ENCODE data around the gene ELF1. TPM values are rescaled to one million over a fixed set of nuclear protein-coding genes. Genes with fewer than 3 reads are reported as not detected.
"Not testable (repeated sequence)": the region's sequence is repeated elsewhere in the genome, so short reads cannot be mapped to it uniquely, and the experiment has no call there.

Gene ELF1
- total RNA-seq, 2 donors from 2014 or later: 62.0 to 86.2 TPM

DNA sequence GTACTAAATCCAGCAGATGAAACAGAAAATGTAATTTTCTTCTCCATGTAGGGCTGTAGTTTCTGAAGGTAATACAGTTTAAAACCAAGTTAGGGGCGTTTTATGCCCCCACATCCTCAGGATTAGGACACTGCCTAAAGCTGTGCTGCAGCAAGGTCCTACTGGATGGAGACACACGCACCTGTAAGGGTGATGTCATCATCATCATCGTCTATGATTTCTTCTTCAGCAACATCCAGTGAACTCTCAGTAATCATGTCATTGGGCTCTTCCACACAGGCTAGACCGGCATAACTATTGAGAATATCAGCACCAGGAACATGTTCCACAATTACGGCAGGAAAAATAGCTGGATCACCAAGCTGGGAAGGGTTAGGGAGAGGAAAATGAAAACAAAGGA is 60.5 kb downstream of the ELF1 start:
- Mint-ChIP-seq H3K27ac (peak overlapping the region in 1 of 2 donors; percentile 58), H3K9me3 (no peaks in the 10 kb centered on the region), H3K36me3 (peaks cover 17 to 37% of the 10 kb centered on the region in 2 donors)
- ATAC-seq (no peak), DNase-seq (ENCODE audit: low spot score in 2 of 2) (no peak)

DNA sequence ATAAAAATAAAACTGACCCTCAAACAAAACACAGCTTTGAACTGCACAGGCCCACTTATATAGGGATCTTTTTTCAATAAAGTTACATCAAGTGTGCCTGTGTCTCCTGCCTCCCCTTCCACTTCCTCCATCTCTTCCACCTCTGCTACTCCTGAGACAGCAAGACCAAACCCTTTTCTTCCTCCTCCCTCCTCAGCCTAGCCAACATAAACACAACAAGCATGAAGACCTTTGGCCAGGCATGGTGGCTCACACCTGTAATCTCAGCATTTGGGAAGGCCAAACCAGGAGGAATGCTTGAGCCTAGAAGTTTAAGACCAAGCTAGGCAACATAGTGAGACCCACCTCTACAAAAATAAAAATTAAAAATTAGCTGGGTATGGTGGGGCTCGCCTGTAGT is 72.6 kb downstream of the ELF1 start:
- no peaks in the 10 kb centered on the region for H3K9me3 Mint-ChIP-seq
- peak overlapping the region; percentile 37 to 96 for H3K27ac Mint-ChIP-seq
- DNase-seq (ENCODE audit: low spot score in 2 of 2) (no peak), ATAC-seq (no peak)
- peaks cover 6 to 63% of the 10 kb centered on the region in 2 donors for H3K36me3 Mint-ChIP-seq

DNA sequence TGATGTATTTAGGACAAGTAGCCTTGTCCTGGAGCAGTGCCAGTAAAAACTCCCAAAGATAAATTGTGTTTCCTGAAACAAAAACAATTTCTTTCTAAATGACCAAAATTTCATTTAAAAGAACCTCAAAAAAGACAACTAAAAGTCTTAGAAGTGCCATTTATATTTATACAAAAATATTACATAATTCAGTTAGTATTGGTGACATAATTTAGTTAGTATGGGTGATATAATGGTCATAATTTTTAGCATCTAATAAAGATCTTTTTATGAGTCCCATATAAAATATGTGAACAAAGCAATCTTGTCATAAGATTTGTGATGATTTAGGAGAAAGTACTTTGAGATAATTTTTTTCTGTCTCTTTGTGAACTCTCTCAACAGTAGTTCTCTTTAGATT is 76.0 kb downstream of the ELF1 start:
- ATAC-seq (no peak), DNase-seq (ENCODE audit: low spot score in 2 of 2) (no peak)
- Mint-ChIP-seq H3K27ac (no peak overlapping the region), H3K36me3 (peaks cover 0 to 61% of the 10 kb centered on the region in 2 donors), H3K9me3 (no peaks in the 10 kb centered on the region)

DNA sequence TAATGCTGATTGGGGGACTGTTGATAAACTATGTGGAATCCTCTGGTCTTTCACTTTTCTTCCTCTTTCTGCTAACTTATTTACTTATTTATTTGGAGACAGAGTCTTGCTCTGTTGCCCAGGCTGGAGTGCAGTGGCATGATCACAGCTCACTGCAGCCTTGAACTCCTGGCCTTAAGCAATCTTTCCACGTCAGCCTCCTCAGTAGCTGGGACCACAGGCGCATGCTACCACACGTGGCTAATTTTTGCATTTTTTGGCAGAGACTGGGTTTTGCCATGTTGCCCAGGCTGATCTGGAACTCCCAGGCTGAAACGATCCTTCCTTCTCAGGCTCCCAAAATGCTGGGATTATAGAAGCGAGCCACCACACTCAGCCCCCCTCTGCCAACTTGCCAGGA is 77.5 kb downstream of the ELF1 start:
- Mint-ChIP-seq H3K9me3 (no peaks in the 10 kb centered on the region), H3K27ac (peak overlapping the region; percentile 60 to 78), H3K36me3 (peaks cover 0 to 56% of the 10 kb centered on the region in 2 donors)
- no peak for DNase-seq (ENCODE audit: low spot score in 2 of 2)
- no peak for ATAC-seq

DNA sequence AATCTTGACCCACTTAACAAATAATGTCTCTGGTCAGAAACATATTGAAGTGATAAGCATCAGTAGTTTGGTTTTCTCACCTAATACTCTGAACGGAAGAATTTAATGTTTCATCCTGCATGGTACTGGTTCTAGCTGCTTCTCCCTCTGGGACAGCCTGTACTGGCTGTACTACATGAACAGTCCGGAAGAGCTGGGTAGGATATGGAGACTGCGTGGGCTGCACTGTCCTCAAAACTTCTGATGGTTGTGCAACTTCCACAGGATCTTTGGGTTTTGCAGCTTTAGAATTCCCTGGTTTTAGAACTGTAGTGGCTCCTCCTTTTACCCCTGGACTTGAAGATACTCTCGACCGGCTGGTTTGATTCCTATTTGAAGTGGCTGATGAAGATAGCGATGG is 78.3 kb downstream of the ELF1 start:
- Mint-ChIP-seq H3K9me3 (no peaks in the 10 kb centered on the region), H3K36me3 (peaks cover 0 to 52% of the 10 kb centered on the region in 2 donors), H3K27ac (peak overlapping the region; percentile 11 to 78)
- ATAC-seq (no peak), DNase-seq (ENCODE audit: low spot score in 2 of 2) (no peak)

DNA sequence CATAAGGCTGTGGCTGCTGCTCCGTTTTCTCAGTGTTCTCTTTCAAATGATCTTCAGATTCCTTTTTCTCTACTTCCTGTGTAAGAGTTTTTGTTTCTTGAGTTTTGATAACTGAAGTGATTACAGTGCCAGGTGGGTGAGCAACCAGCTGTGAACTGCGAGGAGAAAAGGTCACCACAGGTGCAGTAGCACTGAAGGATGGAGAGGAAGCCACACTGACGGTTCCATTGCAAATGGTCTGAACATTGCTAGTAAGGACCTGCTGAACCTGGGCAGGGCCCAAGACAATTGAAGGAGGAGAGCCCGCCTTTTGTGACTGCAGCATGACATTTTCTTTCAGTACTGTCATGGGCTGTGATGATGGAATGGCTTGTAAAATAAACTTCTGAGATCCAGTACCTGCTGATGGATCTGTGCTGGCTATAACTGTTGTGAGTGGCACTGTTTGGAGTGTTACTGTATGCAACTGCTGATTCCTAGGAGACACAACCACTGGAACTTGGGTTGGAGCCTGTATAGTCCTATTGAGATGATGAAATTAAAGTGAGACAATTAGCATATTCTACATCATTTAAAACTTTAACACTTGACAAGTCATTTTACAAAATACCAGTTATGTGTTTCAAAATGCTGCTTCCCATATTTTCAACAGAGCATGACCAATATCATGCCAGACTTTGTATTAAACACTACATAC is 85.5 kb downstream of the ELF1 start:
- peaks cover 8 to 44% of the 10 kb centered on the region in 2 donors for H3K36me3 Mint-ChIP-seq
- H3K9me3 Mint-ChIP-seq: no peaks in the 10 kb centered on the region
- ATAC-seq (peak; percentile 44 to 48), DNase-seq (ENCODE audit: low spot score in 2 of 2) (no peak)
- peak overlapping the region; percentile 31 to 44 for H3K27ac Mint-ChIP-seq

DNA sequence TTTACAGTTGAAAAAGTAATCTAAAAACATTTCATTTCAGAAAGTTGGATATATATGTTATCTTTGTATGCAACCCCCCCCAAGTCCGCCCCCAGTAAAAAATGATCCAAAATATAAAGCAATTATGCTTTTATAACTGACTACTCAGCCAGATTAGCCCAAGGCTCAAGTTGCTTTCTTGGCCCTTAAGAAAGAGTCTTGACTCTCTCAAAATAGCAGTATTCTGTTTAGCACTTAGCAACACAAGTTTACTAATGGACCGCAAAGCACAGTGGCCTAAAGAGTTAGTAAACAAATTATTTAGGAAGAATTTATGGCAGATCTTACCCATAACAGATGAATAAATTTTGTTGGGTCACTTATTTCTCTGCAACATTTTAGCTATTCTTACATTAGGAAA is 86.9 kb downstream of the ELF1 start:
- DNase-seq (ENCODE audit: low spot score in 2 of 2) (no peak), ATAC-seq (no peak)
- peaks cover 8 to 40% of the 10 kb centered on the region in 2 donors for H3K36me3 Mint-ChIP-seq
- no peaks in the 10 kb centered on the region for H3K9me3 Mint-ChIP-seq
- no peak overlapping the region for H3K27ac Mint-ChIP-seq

DNA sequence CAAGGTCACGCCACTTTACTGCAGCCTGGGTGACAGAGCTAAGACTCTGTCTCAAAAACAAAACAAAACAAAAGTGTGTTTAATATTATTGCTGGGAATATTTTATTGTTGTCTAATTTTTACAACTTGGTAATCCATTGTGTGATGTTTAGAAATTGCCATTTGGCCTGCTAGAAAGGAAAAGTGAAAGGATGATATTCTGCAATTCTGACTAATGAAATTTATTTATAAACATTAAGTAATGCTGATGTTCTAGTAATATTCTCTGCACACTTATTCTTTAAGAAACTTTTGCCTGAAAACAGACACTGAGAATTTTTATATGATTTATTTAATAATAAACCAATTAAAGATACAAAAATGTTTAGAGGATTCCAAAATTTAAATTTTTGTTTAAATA is 87.4 kb downstream of the ELF1 start:
- no peak overlapping the region for H3K27ac Mint-ChIP-seq

DNA sequence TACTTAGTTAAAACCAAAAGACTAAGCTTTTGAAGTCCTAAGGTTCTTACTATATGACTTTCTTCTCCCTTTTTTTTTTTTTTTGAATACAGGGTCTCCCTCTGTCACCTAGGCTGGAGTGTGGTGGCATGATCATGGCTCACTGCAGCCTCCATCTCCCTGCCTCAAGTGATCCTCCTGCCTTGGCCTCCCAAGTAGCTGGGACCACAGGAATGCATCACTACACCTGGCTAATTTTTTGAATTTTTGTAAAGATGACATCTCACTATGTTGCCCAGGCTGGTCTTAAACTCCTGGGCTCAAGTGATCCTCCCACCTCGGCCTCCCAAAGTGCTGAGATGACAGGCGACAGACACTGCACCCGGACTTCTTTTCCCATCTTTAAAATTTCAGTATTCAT is 89.2 kb downstream of the ELF1 start:
- Mint-ChIP-seq H3K27ac (peak overlapping the region; percentile 47 to 79), H3K36me3 (peaks cover 8 to 36% of the 10 kb centered on the region in 2 donors)
- ATAC-seq; DNase-seq (ENCODE audit: low spot score in 2 of 2); H3K9me3 Mint-ChIP-seq: not testable (repeated sequence)

More for the DNA sequence above, 87.4 kb downstream of the ELF1 start:
- ATAC-seq: no peak
- DNase-seq (ENCODE audit: low spot score in 2 of 2): no peak
- peaks cover 8 to 36% of the 10 kb centered on the region in 2 donors for H3K36me3 Mint-ChIP-seq
- no peaks in the 10 kb centered on the region for H3K9me3 Mint-ChIP-seq

DNA sequence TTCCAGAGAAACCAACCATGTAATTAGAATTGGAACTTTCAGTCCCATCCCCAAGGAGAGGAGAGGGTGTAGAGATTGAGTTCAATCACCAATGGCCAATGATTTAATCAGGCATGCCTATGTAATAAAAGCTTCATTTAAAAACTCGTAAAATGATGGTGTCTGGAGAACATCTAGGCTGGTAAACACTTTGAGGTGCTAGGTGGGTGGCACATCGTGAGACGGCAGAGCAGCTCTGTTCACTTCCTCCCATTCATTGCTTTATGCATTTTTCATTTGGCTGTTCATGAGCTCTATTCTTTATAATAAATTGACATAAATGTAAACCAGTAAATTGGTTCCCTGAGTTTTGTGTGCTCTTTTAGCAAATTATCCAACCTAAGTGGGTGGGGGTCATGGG is 90.1 kb downstream of the ELF1 start:
- peak overlapping the region; percentile 68 to 79 for H3K27ac Mint-ChIP-seq
- no peaks in the 10 kb centered on the region for H3K9me3 Mint-ChIP-seq
- DNase-seq (ENCODE audit: low spot score in 2 of 2): no peak
- ATAC-seq: no peak
- peaks cover 6 to 32% of the 10 kb centered on the region in 2 donors for H3K36me3 Mint-ChIP-seq

DNA sequence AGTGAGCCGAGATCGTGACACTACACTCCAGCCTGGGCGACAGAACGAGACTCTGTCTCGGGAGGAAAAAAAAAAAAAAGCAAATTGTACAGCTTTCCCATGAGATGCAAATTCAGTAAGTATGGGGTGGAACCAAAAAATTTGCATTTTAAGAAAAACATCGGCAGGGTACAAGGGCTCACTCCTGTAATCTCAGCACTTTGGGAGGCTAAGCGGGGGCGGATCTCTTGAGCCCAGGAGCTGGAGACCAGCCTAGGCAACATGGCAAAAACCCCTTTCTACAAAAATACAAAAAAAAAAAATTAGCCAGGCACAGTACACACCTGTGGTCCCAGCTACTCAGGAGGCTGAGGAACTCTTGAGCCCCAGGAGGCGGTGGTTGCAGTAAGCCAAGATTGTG is 91.2 kb downstream of the ELF1 start:
- Mint-ChIP-seq H3K36me3 (peaks cover 0 to 23% of the 10 kb centered on the region in 2 donors), H3K9me3 (no peaks in the 10 kb centered on the region), H3K27ac (peak overlapping the region in 1 of 2 donors; percentile 50)
- ATAC-seq: no peak
- no peak for DNase-seq (ENCODE audit: low spot score in 2 of 2)

DNA sequence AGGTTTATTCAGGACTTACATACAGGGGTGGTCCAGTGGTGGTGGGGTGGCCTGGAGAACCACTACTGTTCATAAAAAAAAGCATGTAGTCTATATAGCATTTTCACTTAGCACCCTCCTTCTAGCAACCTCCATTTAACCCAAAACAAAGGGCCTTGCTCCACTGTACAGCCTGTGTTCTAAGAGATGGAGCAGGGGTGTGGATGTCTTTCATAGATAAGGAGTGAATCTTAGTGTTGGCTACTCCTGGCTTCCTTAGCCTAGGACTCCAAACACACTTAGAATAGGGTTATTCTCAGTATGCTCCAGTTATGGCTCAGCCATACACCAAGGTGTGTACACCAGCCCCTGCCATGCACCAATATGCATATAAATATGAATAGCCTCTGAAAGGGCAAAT is 95.2 kb downstream of the ELF1 start:
- ATAC-seq (no peak), DNase-seq (ENCODE audit: low spot score in 2 of 2) (no peak)
- H3K9me3 Mint-ChIP-seq: no peaks in the 10 kb centered on the region
- peaks cover 2 to 12% of the 10 kb centered on the region in 2 donors for H3K36me3 Mint-ChIP-seq
- H3K27ac Mint-ChIP-seq: no peak overlapping the region

DNA sequence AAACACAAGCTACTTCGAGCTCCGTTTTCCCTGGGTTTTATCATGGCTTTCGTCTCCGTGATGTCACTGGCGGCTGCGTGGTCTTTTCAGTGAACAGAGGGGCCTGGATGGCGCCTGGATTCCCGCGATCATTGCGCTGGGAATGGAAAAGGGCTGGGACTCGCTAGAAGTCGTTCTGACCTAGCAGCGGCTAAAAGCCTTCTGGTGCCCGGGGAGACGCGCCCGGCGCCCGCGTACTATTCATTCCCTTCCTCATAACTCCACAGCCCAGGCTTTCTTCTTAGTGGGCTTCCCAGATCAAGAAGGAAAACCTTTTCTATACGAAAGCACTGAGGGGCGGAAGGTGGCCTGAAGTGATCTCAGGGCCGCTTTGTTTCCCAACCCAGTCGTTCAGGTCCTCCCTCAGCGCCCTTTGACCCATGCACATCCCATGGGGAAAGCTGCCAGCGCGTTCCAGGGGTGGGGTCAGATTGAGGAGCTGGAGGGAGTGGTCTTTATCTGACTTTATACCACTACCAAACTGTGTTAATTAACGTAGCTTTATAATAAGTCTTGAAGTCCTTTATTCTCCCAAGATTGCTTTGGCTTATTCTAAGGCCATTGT is 96.6 kb downstream of the ELF1 start:
- H3K27ac Mint-ChIP-seq: peak overlapping the region; percentile 92 to 95

DNA sequence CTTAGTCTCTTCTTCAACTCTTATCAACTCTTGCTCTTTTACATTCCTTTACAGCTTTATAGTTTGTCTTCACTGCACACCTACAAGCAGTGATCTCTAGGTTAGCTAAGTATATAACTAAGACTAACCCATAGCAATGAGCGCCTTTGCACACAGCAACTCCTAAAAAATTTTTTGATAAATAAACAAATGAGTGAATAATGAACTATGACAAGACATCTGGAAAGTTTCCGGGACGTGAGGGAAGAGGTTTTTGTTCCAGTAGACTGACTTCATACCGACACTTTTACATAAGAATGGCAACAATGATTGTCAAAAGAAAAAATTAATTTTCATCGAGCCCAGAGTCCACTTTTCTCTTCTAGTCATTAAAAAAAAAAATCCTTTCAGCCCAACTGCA is 98.3 kb downstream of the ELF1 start:
- Mint-ChIP-seq H3K27ac (peak overlapping the region; percentile 92 to 94), H3K9me3 (no peaks in the 10 kb centered on the region), H3K36me3 (peaks cover 0 to 12% of the 10 kb centered on the region in 2 donors)
- ATAC-seq (no peak), DNase-seq (ENCODE audit: low spot score in 2 of 2) (no peak)

More for the DNA sequence above, 96.6 kb downstream of the ELF1 start:
- Mint-ChIP-seq H3K36me3 (peaks cover 0 to 12% of the 10 kb centered on the region in 2 donors), H3K9me3 (no peaks in the 10 kb centered on the region)
- no peak for DNase-seq (ENCODE audit: low spot score in 2 of 2)
- no peak for ATAC-seq

DNA sequence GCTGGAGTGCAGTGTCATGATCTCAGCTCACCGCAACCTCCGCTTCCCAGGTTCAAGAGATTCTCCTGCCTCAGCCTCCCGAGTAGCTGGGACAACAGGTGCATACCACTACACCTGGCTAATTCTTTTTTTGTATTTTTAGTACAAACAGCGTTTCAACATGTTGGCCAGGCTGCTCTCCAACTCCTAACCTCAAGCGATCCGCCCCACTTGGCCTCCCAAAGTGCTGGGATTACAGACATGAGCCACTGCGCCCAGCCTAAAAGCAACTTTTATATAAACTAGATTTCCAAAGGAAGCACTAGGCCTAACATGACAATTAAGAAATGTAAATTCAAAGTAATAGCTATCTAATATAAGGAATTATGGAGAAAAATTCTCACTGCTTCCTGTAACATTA is 99.2 kb downstream of the ELF1 start:
- not testable (repeated sequence) for ATAC-seq; DNase-seq (ENCODE audit: low spot score in 2 of 2); H3K9me3 Mint-ChIP-seq
- Mint-ChIP-seq H3K27ac (peak overlapping the region; percentile 51 to 92), H3K36me3 (peaks cover 0 to 12% of the 10 kb centered on the region in 2 donors)

DNA sequence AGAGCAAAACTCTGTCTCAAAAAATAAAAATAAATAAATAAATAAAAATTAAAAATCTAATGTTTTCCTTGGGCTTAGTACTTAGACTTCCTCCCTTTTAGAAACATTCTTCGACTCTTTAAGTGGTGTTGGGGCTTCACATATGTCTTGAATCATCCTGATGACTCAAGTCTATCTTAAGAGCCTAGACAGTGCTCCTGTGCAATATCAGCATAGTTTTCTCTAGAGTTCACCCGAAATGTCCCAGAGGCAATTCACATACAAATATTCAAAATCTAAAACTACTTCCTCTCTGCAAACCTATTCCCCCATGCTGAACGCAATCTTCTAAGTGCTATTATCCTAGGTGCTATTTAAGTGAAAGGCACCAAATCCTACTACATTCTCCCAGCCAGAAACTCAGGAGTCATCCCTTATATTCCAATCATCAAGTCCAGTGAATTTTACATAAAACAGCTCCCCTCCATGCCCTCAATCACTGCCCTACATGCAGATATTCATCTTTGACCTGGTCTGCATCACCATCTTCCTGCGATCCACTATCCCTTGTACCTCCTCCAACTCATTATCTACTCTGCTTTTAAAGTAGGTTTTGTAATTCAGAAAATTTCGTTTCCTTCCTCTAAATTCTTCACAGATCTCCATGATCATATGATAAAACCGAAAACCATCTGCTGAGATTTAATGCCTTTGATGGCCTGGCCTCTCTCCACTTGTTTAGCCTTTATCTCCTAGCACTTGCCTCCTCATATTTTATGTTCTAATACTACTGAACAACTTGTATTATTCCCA is 102.7 kb downstream of the ELF1 start:
- peak in 1 of 2 donors; percentile 53 for ATAC-seq

DNA sequence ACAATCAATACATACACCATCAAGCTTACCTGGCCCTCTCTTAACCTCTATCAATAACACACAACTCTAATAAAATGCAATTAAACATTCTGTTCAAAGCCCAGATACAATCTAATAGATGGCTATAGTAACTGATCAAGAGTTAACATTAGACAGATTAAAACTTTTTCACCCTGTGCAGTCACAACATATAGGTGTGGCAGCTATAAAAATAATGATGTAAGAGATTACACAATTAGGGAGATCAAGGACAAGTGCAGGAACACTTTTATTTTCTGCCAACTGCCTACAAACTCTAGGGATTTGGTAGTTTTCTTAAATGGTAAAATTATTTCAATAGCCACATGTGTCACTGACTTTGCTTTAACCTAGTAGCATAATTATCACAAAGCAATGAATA is 104.3 kb downstream of the ELF1 start:
- not testable (repeated sequence) for H3K9me3 Mint-ChIP-seq; DNase-seq (ENCODE audit: low spot score in 2 of 2); H3K27ac Mint-ChIP-seq; H3K36me3 Mint-ChIP-seq; ATAC-seq

More for the DNA sequence above, 102.7 kb downstream of the ELF1 start:
- H3K27ac Mint-ChIP-seq: peak overlapping the region in 1 of 2 donors; percentile 51
- DNase-seq (ENCODE audit: low spot score in 2 of 2): no peak
- no peaks in the 10 kb centered on the region for H3K9me3 Mint-ChIP-seq
- peaks cover 0 to 10% of the 10 kb centered on the region in 2 donors for H3K36me3 Mint-ChIP-seq
